Psoas muscle (tissue), 8 donors: ENCODE results near the gene DNMT3A. TPM values are rescaled to one million over a fixed set of nuclear protein-coding genes. Genes with fewer than 3 reads are reported as not detected.

Experiments
- ATAC-seq, 4 donors: fragments of 200-7000 bp; cut with Tn5 transposase; one replicate each; pipeline ENCODE4 v1.9.1; 2020; ENCODE audit warnings: moderate library complexity in 3 of 4, mild to moderate bottlenecking in 2 of 4
- DNase-seq, 2 donors: peaks; one replicate each; pipeline ENCODE4 v3.0.0-alpha.2; 2020
- H3K27ac ChIP-seq: fragments of 200-600 bp; one replicate; pipeline ENCODE4 v1.8.0; 2022
- H3K27me3 ChIP-seq, 3 donors: fragments of 200-600 bp in 1 of 3; one replicate each; pipeline versions ENCODE4 v1.6.1 to v1.8.0; 2013 to 2022; ENCODE audit warnings: low read length in 2 of 3, mild to moderate bottlenecking in 2 of 3, moderate library complexity in 1 of 3; ENCODE audit not compliant: insufficient read depth in 3 of 3
- H3K36me3 ChIP-seq, 2 donors: fragments of 200-600 bp in 1 of 2; one replicate each; pipeline versions ENCODE4 v1.6.1 to v1.8.0; 2013 to 2022; ENCODE audit warnings: low read depth in 1 of 2, mild to moderate bottlenecking in 1 of 2, moderate library complexity in 1 of 2; ENCODE audit not compliant: insufficient read depth in 1 of 2
- H3K4me1 ChIP-seq: fragments of 200-600 bp; one replicate; pipeline ENCODE4 v1.8.0; 2022
- H3K4me3 ChIP-seq: fragments of 200-600 bp; one replicate; pipeline ENCODE4 v1.8.0; 2022; ENCODE audit warnings: mild to moderate bottlenecking
- H3K9me3 ChIP-seq: fragments of 200-600 bp; one replicate; pipeline ENCODE4 v1.8.0; 2022
- WGBS, 3 donors: extraction: QIAGEN DNeasy Blood & Tissue Kit; methylation state at CpG; one replicate each; pipeline versions ENCODE4 v1.1.6 to v1.1.7; 2013; 5-methylcytosine and 5-hydroxymethylcytosine counted together
- intact Hi-C, 2 donors: fragments of 100-400 bp; cut with DNase I; formaldehyde crosslinking; loops; one replicate each; pipeline versions ENCODE4 v1.11.0 to v1.14.2; 2022
- polyA plus RNA-seq, 3 donors: library from polyadenylated mRNA; stranded (reverse); fragments of 200-250 nt; gene quantifications; one replicate each; pipeline ENCODE4 v1.2.3, GENCODE V29; 2013
- total RNA-seq, 4 donors: library from RNA; stranded (reverse); fragmentation: NEBNext Ultra II Directional in 2 of 4; extraction: Animal tissue kit (Norgen Biotek cat#: 25700) in 2 of 4; gene quantifications; one replicate each; pipeline versions ENCODE4 v1.2.1 to v1.2.4, GENCODE V29; 2021 to 2023
- TF ChIP-seq, protein P1 (sequence below): fragments of 200-600 bp; IDR thresholded peaks from one replicate; pipeline ENCODE4 v1.8.0; 2022; ENCODE audit warnings: antibody characterized with exemption
- donor health status: healthy with polysubstance abuse.
- donor health status: DM: no; HTN: no; CAD: no; lungs with moderate emphysema.
- donor health status: Bipolar disorder and iron deficiency.
- donor health status: healthy.
- donor health status: DM: yes; HTN: yes; CAD: no.
- donor health status: DM: no; HTN: no; CAD: no.
- donor health status: DM: no; HTN: no; CAD: no.
- donor health status: DM: yes; HTN: yes; CAD: no.

Gene DNMT3A
- total and polyA plus RNA-seq, 7 donors = 7.1 to 26.2 (median 20.6) TPM

DNA sequence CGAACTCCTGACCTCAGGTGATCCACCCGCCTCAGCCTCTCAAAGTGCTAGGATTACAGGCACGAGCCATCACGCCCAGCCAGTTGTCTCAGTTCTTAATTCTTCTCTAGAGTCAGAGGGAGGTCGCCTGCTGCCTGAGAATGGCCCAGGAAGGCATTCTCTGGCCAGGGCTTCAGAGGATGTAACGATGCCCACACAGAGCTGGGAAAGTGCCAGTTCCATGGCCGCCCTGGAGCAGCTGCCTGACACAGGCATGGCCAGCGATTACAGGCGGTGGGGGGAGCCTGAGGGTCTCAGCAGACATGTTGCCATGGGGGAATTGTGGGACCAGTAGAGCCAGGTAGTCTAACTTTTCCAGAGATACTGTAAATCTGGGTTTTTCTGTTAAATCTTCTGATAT lies 25.6 kb upstream of the DNMT3A start:
- WGBS, 3 donors = 30 to 35% (median 30%) methylated on average over 9 of the region's 9 CpGs
- intact Hi-C loops = no loop called here

DNA sequence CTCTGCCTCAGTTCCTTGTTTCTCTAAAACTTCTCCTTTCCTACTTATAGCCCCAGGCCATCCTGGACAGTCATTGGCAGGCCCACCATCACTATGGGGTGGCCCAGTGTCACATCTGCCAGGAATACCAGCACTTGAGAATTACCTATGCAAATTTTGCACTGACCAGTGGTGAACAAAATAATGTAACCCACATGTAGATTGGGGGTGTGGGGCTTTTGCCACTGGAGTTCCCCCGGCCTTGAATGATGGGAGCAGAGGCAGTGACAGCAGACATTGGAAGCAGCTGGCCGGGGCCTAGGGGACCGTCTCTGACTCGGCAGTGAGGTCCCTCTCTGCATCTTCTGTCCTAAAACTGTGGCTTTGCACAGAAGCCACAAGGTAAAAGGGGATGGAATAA lies 24.9 kb upstream of the DNMT3A start:
- DNase-seq (peak in 1 of 2 donors; percentile 15), ATAC-seq (no peak)
- Histone ChIP-seq H3K4me3 (no peak overlapping the region), H3K9me3 (no peaks in the 10 kb centered on the region), H3K27ac (no peak overlapping the region), H3K27me3 (no peaks in the 10 kb centered on the region), H3K36me3 (no peaks in the 10 kb centered on the region), H3K4me1 (peaks cover 2% of the 10 kb centered on the region)
- TF ChIP-seq, protein P1, sequence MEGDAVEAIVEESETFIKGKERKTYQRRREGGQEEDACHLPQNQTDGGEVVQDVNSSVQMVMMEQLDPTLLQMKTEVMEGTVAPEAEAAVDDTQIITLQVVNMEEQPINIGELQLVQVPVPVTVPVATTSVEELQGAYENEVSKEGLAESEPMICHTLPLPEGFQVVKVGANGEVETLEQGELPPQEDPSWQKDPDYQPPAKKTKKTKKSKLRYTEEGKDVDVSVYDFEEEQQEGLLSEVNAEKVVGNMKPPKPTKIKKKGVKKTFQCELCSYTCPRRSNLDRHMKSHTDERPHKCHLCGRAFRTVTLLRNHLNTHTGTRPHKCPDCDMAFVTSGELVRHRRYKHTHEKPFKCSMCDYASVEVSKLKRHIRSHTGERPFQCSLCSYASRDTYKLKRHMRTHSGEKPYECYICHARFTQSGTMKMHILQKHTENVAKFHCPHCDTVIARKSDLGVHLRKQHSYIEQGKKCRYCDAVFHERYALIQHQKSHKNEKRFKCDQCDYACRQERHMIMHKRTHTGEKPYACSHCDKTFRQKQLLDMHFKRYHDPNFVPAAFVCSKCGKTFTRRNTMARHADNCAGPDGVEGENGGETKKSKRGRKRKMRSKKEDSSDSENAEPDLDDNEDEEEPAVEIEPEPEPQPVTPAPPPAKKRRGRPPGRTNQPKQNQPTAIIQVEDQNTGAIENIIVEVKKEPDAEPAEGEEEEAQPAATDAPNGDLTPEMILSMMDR = no peak
- intact Hi-C loops = no loop called here
- 72 to 88% (median 88%) methylated on average over 4 of the region's 4 CpGs for WGBS, 3 donors

More for the DNA sequence above, 25.6 kb upstream of the DNMT3A start:
- H3K4me1 ChIP-seq = no peaks in the 10 kb centered on the region
- H3K27me3 ChIP-seq = no peaks in the 10 kb centered on the region
- no peak overlapping the region for H3K27ac ChIP-seq
- no peaks in the 10 kb centered on the region for H3K36me3 ChIP-seq
- peak; percentile 50 to 71 (median 52) for ATAC-seq
- TF ChIP-seq, protein P1 = no peak
- no peaks in the 10 kb centered on the region for H3K9me3 ChIP-seq
- no peak for DNase-seq
- H3K4me3 ChIP-seq = no peak overlapping the region

DNA sequence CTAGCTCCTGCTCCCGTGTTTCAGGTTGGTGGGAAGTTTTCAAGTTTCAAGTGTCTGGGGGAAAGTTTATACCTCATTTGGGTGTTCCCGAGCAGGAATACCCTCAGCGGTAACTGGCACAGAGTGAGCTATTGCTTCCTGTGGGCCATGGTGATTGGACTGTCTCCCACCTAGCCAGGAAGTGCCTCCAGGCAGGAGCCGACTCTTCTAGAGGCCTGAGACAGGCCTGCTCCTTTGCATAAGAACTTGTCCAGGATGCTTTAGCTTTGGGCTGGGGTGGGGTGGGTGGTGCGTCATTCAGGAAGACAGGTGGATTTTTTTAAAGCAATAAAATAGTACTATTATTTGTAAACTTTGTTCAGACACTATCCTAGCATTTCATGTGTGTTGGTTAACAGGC lies 23.5 kb upstream of the DNMT3A start:
- Histone ChIP-seq H3K4me1 (peaks cover 5% of the 10 kb centered on the region), H3K36me3 (no peaks in the 10 kb centered on the region), H3K27ac (no peak overlapping the region), H3K9me3 (no peaks in the 10 kb centered on the region), H3K27me3 (no peaks in the 10 kb centered on the region), H3K4me3 (no peak overlapping the region)
- peak in 1 of 2 donors; percentile 45 for DNase-seq
- WGBS, 3 donors = 60 to 63% (median 63%) methylated on average over 5 of the region's 5 CpGs
- TF ChIP-seq, protein P1 = no peak
- intact Hi-C loops = no loop called here
- no peak for ATAC-seq

- intact Hi-C loops = loop anchor here in 1 of 2 donors (5.0 kb wide), 1 partner anchor 159 kb away; no protein-coding TSS in a partner anchor
Measured at GRCh38 chr2:25363733-25364132, 22.0 kb upstream of the DNMT3A start.

More at GRCh38 chr2:25363733-25364132, 22.0 kb upstream of the DNMT3A start:
- peak in 1 of 2 donors; percentile 46 for DNase-seq
- Histone ChIP-seq H3K4me3 (no peak overlapping the region), H3K4me1 (peaks cover 5% of the 10 kb centered on the region), H3K27me3 (no peaks in the 10 kb centered on the region), H3K27ac (no peak overlapping the region), H3K36me3 (no peaks in the 10 kb centered on the region), H3K9me3 (no peaks in the 10 kb centered on the region)
- 82 to 91% (median 87%) methylated on average over 7 of the region's 7 CpGs for WGBS, 3 donors
- TF ChIP-seq, protein P1 = no peak
- ATAC-seq = no peak
